HUES48 (cell line): ENCODE results near the gene PRIM2.
"Not testable (repeated sequence)": the region's sequence is repeated elsewhere in the genome, so short reads cannot be mapped to it uniquely, and the experiment has no call there.

Experiments used
- H3K27ac ChIP-seq: one replicate; pipeline ENCODE4 v1.7.0; 2013; ENCODE audit warnings: low read depth, low read length, inconsistent platforms
- H3K27me3 ChIP-seq: 2 replicates; pipeline ENCODE4 v1.6.1; 2013; ENCODE audit warnings: mild to moderate bottlenecking, low read length; ENCODE audit not compliant: control insufficient read depth, insufficient read depth
- H3K36me3 ChIP-seq: 2 replicates; pipeline ENCODE4 v1.6.1; 2013; ENCODE audit warnings: low read length; ENCODE audit not compliant: control insufficient read depth, insufficient read depth
- H3K4me1 ChIP-seq: 2 replicates; pipeline ENCODE4 v1.6.1; 2013; ENCODE audit warnings: mild to moderate bottlenecking, low read length; ENCODE audit not compliant: control insufficient read depth, insufficient read depth
- H3K4me3 ChIP-seq: 2 replicates; pipeline ENCODE4 v1.5.1; 2013; ENCODE audit warnings: mild to moderate bottlenecking, low read depth, low read length
- H3K9ac ChIP-seq: 2 replicates; pipeline ENCODE4 v1.6.1; 2013; ENCODE audit warnings: mild to moderate bottlenecking, low read depth, low read length, moderate library complexity
- H3K9me3 ChIP-seq: 2 replicates; pipeline ENCODE4 v1.6.1; 2013; ENCODE audit warnings: low read length; ENCODE audit not compliant: control insufficient read depth, insufficient read depth

The PRIM2 gene

DNA sequence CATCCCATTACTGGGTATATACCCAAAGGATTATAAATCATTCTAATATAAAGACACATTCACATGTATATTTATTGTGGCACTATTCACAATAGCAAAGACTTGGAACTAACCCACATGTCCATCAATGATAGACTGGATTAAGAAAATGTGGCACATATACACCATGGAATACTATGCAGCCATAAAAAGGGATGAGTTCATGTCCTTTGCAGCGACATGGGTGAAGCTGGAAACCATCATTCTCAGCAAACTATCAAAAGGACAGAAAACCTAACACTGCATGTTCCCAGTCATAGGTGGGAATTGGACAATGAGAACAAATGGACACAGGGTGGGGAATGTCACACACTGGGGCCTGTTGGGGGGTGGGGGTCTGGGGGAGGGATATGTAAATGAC, 24.0 kb upstream of the PRIM2 start:
- H3K9me3 ChIP-seq, H3K4me1 ChIP-seq, H3K4me3 ChIP-seq, H3K27me3 ChIP-seq, H3K27ac ChIP-seq, H3K36me3 ChIP-seq, H3K9ac ChIP-seq: not testable (repeated sequence)

GRCh38 chr6:57294862-57295445, 22.5 kb upstream of the PRIM2 start:
- Histone ChIP-seq H3K4me1 (no peaks in the 10 kb centered on the region), H3K27ac (no peak overlapping the region)

DNA sequence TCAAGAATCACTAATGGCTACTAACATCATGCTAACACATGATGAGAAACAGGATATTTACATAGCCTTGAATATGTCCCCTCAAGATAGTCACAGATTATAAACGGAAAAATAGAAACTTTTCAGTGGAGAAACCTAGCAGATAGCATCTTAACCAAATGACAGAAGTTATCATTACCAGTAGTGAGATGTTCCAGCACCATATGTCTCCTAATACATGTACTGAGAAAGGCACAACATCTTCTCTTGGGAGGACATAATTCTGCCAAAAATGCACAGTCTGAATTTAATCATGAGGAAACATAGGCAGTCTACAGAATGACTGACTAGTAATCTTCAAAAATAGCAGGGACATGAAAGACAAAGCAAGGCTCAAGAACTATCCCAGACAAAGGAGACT, 19.9 kb upstream of the PRIM2 start:
- Histone ChIP-seq H3K36me3 (no peaks in the 10 kb centered on the region), H3K9me3 (no peaks in the 10 kb centered on the region), H3K4me3 (no peak overlapping the region), H3K4me1 (no peaks in the 10 kb centered on the region), H3K9ac (no peak overlapping the region), H3K27ac (no peak overlapping the region), H3K27me3 (no peaks in the 10 kb centered on the region)

More at GRCh38 chr6:57294862-57295445, 22.5 kb upstream of the PRIM2 start:
- Histone ChIP-seq H3K36me3 (no peaks in the 10 kb centered on the region), H3K9ac (no peak overlapping the region), H3K4me3 (no peak overlapping the region), H3K27me3 (no peaks in the 10 kb centered on the region), H3K9me3 (no peaks in the 10 kb centered on the region)

- Histone ChIP-seq H3K9ac (no peak overlapping the region), H3K9me3 (no peaks in the 10 kb centered on the region), H3K36me3 (no peaks in the 10 kb centered on the region), H3K4me1 (no peaks in the 10 kb centered on the region), H3K27me3 (no peaks in the 10 kb centered on the region), H3K4me3 (no peak overlapping the region), H3K27ac (no peak overlapping the region)
Observed at GRCh38 chr6:57298741-57299140, 18.7 kb upstream of the PRIM2 start.

- no peaks in the 10 kb centered on the region for H3K27me3 ChIP-seq
- H3K27ac ChIP-seq = no peak overlapping the region
Observed at GRCh38 chr6:57301757-57302156, 15.7 kb upstream of the PRIM2 start.

DNA sequence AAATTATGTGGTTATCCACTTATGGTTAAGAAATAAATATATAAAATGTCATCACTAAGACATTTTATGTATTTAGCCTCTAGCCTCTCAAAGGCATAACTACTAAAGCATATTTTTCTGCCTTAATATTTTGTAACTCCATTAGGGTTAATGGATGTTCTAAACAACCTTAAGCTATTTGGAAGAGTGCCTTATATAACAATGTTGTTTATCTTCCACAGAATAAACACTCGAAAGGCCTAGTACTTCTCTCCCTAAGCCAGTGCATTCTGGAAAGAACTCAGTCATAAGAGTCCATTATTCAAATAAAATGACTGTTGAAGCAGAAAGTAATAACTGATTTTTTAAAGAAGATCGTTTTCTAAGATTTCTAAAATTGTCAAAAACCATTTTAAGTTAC, 15.0 kb upstream of the PRIM2 start:
- H3K4me3 ChIP-seq = no peak overlapping the region

More at GRCh38 chr6:57301757-57302156, 15.7 kb upstream of the PRIM2 start:
- no peaks in the 10 kb centered on the region for H3K36me3 ChIP-seq
- no peaks in the 10 kb centered on the region for H3K4me1 ChIP-seq
- no peaks in the 10 kb centered on the region for H3K9me3 ChIP-seq
- H3K9ac ChIP-seq = no peak overlapping the region
- no peak overlapping the region for H3K4me3 ChIP-seq

DNA sequence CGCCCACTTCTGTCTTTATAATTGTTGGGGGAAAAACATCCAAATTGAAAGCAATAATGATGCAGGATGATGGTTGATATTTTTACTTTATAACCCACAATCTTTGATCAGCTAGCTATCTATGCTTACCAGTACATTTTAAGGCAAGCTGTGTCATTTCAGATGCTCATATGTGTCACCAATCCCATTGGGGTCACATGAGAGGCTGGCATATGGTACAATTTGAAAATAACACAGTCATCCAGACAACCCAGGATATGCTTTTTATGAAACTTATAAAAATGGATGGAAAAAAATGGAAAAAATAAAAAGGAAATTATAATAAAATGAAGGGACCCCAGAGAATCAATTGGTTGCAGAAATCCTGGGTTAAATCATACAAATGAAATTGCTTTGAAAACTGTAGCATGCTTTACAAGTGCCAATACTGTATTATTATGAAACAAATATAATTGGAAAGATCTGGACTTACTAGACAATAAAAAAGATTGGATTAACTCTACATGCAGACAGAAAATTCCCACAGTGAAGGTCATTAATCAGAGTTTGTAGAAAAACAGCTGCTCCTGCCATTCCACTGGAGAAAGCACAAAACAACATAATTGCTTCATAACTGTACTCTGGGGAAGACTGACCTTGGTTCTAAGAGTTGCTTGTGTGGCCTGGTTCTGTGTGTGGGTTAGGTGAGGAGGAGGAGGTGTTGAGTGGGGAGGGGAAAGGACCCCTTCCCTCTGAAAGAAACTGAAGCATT, 13.3 kb upstream of the PRIM2 start:
- Histone ChIP-seq H3K4me3 (no peak overlapping the region), H3K36me3 (no peaks in the 10 kb centered on the region), H3K9ac (no peak overlapping the region), H3K27me3 (no peaks in the 10 kb centered on the region), H3K27ac (no peak overlapping the region), H3K4me1 (no peaks in the 10 kb centered on the region), H3K9me3 (no peaks in the 10 kb centered on the region)

More for the DNA sequence above, 15.0 kb upstream of the PRIM2 start:
- Histone ChIP-seq H3K9me3 (no peaks in the 10 kb centered on the region), H3K4me1 (no peaks in the 10 kb centered on the region), H3K27me3 (no peaks in the 10 kb centered on the region), H3K36me3 (no peaks in the 10 kb centered on the region), H3K9ac (no peak overlapping the region), H3K27ac (no peak overlapping the region)

DNA sequence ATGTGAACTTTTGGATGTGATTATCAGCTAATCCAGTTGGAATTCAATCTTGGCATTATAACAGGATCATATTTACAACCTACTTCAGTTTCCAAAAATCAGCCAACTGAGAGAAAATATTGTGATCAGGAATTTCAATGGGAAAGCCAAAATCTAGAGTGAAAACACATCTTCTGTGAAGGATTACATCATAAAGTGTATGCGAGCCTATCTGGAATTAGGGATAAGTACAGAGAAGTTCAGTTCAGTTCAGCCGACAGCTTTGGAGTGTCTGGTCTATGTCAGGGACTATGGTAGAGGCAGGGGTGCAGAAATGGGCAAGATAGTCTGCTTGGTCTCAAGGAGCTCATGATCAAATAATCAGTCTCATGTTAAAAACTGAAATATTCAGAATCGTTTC, 12.3 kb upstream of the PRIM2 start:
- H3K27ac ChIP-seq = no peak overlapping the region
- H3K9ac ChIP-seq = no peak overlapping the region
- no peaks in the 10 kb centered on the region for H3K4me1 ChIP-seq
- no peaks in the 10 kb centered on the region for H3K27me3 ChIP-seq
- H3K4me3 ChIP-seq = no peak overlapping the region
- H3K9me3 ChIP-seq = no peaks in the 10 kb centered on the region
- H3K36me3 ChIP-seq = no peaks in the 10 kb centered on the region

DNA sequence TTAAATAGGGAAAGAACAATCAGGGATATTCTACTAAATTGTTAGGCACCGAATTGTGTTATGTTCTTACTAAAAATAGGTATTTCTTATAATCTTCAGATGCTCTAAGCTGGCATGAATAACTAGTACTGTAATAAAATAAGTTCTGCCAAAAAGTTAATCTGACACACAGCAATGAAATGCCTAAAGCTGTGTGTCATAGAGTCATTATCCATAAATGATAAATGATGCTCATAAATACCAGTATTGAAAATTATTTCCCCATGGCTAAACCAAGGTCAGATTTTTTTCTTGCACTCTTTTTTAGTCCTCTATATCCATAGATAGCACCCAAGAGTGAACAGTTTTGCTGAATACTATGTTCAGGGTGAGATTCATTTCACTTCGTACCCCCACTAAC, 11.7 kb upstream of the PRIM2 start:
- Histone ChIP-seq H3K9ac (no peak overlapping the region), H3K27me3 (no peaks in the 10 kb centered on the region), H3K9me3 (no peaks in the 10 kb centered on the region; the same call in 1 of the 2 replicates), H3K4me3 (no peak overlapping the region), H3K4me1 (no peaks in the 10 kb centered on the region), H3K27ac (no peak overlapping the region), H3K36me3 (no peaks in the 10 kb centered on the region)

- H3K4me3 ChIP-seq = no peak overlapping the region
- H3K36me3 ChIP-seq = no peaks in the 10 kb centered on the region
- H3K27me3 ChIP-seq = no peaks in the 10 kb centered on the region
- no peak overlapping the region for H3K9ac ChIP-seq
- no peaks in the 10 kb centered on the region for H3K4me1 ChIP-seq
- H3K27ac ChIP-seq = no peak overlapping the region
- H3K9me3 ChIP-seq = no peaks in the 10 kb centered on the region; the same call in 1 of the 2 replicates
Observed at GRCh38 chr6:57306273-57306672, 11.2 kb upstream of the PRIM2 start.

DNA sequence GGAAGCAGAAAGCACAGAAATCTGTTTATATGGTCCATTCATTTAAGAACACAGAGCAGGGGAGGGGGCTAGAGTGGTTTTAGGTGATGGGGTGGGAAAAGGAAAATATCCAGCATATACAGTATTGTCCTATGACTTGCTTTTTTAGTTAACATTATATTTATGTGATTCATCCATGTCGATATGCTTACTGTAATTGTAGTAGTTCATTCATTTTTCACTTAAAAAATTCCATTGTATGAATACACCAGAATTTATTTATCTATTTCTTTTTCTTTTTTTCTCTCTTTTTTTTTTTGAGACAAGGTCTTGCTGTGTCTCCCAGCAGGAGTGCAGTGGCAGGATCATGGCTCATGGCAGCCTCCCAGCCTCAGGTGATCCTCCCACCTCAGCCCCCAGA, 9.6 kb upstream of the PRIM2 start:
- Histone ChIP-seq H3K4me3 (no peak overlapping the region), H3K36me3 (no peaks in the 10 kb centered on the region)

More for the DNA sequence above, 9.6 kb upstream of the PRIM2 start:
- Histone ChIP-seq H3K9me3 (no peaks in the 10 kb centered on the region; the same call in 1 of the 2 replicates), H3K27me3 (no peaks in the 10 kb centered on the region), H3K4me1 (no peaks in the 10 kb centered on the region), H3K27ac (no peak overlapping the region), H3K9ac (no peak overlapping the region)
